HG03520 (cell line): Measurements from ENCODE around the gene ADARB2.

Experiments used
- ATAC-seq: cut with Tn5 transposase; IDR thresholded peaks from one replicate; pipeline ENCODE4 v1.9.1; 2021; ENCODE audit warnings: mild to moderate bottlenecking, moderate library complexity; ENCODE audit not compliant: unreplicated experiment

Gene ADARB2

GRCh38 chr10:1598393-1599153 lies 138.8 kb downstream of the ADARB2 start:
- ATAC-seq: no peak

GRCh38 chr10:1597370-1598146 lies 139.8 kb downstream of the ADARB2 start:
- ATAC-seq: no peak

GRCh38 chr10:1596482-1597099 lies 140.7 kb downstream of the ADARB2 start:
- ATAC-seq: no peak

- no peak for ATAC-seq
Measured at GRCh38 chr10:1595726-1596125, 141.6 kb downstream of the ADARB2 start.

- no peak for ATAC-seq
Measured at GRCh38 chr10:1595242-1595600, 142.1 kb downstream of the ADARB2 start.

- ATAC-seq: no peak
Measured at GRCh38 chr10:1594372-1595241, 142.7 kb downstream of the ADARB2 start.

GRCh38 chr10:1591742-1592141 lies 145.6 kb downstream of the ADARB2 start:
- ATAC-seq: no peak

GRCh38 chr10:1591045-1591444 lies 146.3 kb downstream of the ADARB2 start:
- no peak for ATAC-seq

- no peak for ATAC-seq
Measured at GRCh38 chr10:1589257-1589656, 148.1 kb downstream of the ADARB2 start.

GRCh38 chr10:1582739-1583138 lies 154.6 kb downstream of the ADARB2 start:
- no peak for ATAC-seq

- no peak for ATAC-seq
Measured at GRCh38 chr10:1581189-1581588, 156.1 kb downstream of the ADARB2 start.

- ATAC-seq: no peak
Measured at GRCh38 chr10:1579671-1580070, 157.7 kb downstream of the ADARB2 start.

- no peak for ATAC-seq
Measured at GRCh38 chr10:1579141-1579491, 158.2 kb downstream of the ADARB2 start.

GRCh38 chr10:1578392-1579140 lies 158.8 kb downstream of the ADARB2 start:
- no peak for ATAC-seq

GRCh38 chr10:1577945-1578344 lies 159.4 kb downstream of the ADARB2 start:
- ATAC-seq: no peak

- ATAC-seq: no peak
Measured at GRCh38 chr10:1577373-1577770, 160.0 kb downstream of the ADARB2 start.

- no peak for ATAC-seq
Measured at GRCh38 chr10:1576467-1577372, 160.6 kb downstream of the ADARB2 start.

- ATAC-seq: no peak
Measured at GRCh38 chr10:1575481-1576244, 161.7 kb downstream of the ADARB2 start.

GRCh38 chr10:1574719-1575118 lies 162.6 kb downstream of the ADARB2 start:
- ATAC-seq: no peak
